Stimulated activated CD4-positive, alpha-beta T cell treated with anti-CD3 and anti-CD28 coated beads, Interleukin-15, amount 100 ng/mL, for 24 hours (primary cell): ENCODE data around the gene HDHD5.
"Not testable (repeated sequence)": the region's sequence is repeated elsewhere in the genome, so short reads cannot be mapped to it uniquely, and the experiment has no call there.

Experiments used
- DNase-seq: peaks from one replicate; pipeline ENCODE4 v3.0.0-alpha.2; 2020

The HDHD5 gene

DNA sequence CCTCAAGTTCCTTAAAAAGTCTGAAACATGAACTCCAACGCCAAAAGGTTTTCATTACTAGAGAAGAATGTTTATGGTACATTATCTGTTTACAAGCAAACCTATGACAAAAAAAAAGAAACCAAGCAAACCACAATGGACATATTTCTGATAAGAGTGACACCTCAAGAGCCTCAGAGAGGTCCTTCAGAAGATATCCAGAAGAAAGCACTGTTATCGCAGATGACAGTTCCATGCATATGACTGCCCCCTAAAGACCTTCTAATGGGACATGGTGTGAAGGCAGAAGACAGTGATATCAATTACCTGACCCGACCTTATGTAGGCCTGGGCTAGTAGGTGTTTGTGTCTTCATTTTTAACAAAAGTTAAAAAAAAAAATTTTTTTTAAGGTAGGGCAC lies 3.1 kb downstream of the HDHD5 start:
- no peak for DNase-seq

DNA sequence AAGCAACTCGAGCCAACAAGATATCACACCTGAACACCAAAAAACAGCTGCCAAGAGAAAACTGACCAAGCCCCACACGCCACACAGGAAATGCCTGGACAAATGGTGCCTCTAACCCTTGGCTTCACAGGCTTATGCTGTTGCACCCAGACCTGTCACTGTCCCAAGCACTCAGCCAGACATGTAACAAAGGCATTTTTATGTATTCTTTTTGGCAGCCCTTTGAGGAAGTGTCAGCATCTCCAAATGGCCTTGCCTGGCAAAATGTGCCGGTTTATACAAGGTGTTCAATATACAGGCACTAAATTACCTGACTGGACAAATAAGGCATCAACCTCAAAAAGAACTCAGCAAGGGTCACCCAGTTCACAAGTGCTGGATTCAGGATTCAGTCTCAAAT lies 6.1 kb downstream of the HDHD5 start:
- no peak for DNase-seq

DNA sequence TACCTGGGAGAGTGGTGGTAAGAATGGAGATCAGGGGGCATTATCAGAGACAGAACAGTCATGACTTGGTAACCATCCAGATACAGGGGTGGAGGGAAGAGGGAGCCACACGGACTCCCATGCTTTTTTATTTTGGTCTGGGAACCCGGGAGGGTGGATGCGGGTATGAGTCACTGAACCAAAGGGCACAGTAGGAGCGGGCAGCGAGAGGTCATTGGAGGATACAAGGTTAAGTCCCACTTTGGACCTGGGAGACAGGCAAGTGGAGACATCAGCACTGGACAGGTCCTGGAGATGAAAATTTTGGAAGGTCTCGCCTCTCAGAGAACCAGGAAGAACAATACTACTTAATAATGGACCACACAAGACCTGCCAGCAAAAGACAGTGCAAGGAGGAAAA lies 6.7 kb downstream of the HDHD5 start:
- no peak for DNase-seq

DNA sequence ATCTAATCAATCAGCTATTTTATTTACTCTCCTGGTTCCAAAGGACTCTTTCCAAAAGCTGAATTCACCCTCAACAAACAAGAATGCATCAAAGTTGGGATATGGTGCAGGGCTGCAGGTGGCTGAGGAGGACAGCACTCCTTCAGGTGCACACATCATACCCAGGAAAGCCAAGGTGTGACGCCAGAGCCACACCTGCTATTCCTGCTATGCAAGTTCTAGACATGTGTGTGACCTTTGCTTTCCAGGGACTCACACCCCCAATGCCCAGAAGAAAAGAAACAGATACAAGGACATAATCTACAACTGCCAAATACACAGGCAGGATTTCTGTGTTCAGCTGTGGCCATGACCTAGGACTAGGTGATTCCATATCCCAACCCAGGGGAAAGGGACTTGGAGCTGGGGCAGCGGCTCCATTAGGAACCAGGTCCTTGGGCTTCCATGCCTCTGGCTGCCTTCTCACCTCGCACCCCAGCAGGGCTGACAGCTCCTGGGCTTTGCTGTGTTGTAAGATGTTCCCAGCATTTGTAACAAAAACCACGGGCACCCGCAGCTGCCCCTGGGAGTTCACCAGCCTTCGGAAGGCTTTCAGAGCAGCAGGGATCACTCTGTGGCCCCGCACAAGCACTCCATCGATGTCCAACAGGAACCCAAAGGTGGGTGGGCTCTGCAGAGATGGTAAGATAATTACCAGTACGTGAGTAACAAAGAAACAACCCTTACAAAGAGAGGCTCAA lies 9.8 kb downstream of the HDHD5 start:
- no peak for DNase-seq

DNA sequence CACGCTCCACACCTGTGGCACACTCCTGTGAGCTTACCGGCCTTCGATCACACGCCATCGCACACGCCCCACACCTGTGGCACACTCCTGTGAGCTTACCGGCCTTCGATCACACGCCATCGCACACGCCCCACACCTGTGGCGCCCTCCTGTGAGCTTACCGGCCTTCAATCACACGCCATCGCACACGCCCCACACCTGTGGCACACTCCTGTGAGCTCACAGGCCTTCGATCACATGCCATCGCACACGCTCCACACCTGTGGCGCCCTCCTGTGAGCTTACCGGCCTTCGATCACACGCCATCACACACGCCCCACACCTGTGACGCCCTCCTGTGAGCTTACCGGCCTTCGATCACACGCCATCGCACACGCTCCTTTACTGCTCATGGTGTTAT lies 11.6 kb downstream of the HDHD5 start:
- DNase-seq: not testable (repeated sequence)

DNA sequence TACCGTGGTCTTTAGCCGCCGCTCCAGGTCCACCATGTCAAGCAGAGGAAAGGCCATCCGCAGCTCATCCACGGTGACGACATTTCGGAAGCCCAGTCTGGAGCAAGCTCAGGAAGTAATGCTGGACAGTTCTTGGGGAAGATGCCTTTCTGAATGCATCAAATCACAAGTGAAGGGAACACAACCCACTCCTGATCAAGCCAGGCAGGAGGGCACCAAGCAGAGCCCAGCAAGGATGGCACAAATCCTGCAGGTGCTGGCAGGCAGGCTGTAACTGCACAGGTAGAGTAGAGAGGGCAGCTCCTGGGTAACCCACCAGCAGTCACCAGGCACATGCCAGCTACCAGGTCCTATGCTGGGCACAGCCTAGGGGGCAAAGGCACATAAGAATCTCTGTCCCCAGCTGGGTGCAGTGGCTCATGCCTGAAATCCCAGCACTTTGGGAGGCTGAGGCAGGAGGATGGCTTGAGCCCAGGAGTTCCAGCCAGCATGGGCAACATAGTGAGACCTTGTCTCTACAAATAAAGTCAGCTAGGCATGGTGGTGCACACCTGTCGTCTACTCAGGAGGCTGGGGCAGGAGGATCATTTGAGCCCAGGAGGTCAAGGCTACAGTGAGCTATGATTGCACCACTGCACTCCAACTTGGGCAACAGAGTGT lies 13.9 kb downstream of the HDHD5 start:
- no peak for DNase-seq

DNA sequence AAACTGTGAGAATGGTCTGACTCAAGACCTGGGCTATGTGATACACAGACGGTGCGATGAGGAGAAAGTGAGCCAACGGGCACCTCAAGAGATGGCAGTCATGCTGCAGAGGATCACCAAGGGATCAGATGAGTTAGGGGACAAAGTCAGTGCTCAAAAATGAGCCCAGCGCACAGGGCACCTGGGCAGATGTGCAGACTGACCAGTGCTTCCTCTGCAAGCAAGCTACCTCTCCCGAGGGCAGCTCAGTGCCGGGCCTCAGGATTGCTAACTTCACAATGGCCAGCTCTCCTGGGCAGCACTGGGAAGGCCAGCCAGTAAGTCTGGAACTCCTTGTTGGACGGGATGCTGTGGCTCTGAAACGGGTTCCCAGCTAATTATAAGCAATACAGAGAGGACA lies 15.3 kb downstream of the HDHD5 start:
- no peak for DNase-seq

DNA sequence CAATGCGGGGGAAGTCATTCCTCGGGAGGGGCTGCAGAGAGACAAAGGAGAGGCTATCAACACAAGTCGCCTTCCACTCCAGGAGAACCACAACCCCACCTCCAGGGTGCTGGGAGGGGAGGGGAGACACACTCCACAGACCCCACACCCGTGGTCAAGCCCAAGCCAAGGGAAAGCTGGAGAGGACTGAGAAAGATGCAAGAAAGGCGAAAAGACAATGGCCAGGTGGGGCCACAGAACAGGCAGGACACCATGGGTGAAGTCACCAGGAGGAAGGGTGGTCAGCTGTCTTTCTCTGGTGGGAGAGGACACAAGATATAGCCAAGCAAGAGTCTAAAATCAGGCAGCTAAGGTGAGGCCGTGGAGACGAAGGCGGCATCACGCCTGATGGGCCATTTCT lies 16.0 kb downstream of the HDHD5 start:
- no peak for DNase-seq

DNA sequence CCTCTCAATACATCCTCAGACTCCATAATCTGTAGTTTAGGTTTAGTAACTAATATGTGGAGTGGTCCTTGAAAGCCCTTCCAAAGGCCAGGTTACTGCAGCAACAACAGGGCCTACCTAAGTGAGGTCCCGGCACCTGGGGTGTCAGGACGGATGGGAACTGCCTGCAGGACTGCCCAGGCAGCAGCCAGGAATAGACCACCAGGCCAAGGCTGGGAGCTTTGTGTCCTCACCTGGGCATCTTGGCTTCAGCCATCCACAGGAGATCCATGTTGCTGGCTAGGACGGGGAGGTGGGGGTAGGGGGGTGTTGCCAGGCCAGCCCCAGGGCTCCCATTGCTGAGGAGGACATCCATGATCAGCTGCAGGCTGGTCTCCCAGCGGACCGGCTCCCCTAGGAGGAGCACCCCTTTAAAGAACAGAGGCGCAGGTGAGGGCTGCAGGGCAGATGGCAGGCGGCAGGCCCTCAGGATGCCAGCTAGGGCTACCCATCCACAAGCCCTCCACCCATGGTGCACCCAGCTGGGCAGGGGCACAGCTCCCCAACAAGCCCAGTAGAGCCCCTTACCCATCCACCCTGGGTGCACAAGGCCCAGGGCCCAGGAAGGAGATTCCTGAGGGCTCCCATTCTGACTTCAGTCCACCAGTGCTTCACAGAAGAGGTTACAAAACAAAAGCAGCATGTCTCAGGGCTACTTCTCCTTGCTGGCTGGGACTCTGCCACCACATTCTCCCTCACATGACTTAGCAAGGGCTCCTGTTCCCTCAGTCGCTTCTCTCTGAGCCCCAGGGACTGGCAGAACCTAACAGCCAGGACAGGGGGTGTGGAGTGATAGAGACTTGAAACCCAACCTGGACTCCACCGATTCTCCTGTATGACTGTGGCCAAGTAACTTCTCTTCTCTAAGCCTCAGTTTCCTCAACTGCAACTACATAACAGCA lies 18.0 kb downstream of the HDHD5 start:
- no peak for DNase-seq

DNA sequence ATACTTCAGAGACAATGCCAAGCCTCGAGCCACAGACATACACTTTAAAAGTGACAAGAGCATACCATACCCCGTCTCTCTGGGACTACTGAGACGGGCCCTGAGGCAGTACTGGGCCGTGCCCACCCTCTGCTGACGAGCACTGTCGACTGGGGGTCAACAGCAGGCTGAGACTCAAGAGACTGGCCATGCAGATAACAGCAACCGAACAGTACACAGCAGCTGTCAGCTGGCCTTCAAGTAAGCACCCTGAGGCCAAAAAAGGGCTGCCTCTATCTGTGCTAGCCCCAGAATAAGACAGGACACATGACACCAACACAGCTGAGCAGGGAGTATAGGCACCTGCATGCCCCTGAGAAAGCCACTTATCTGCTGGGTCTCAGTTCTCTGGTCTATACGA lies 19.1 kb downstream of the HDHD5 start:
- DNase-seq: no peak

DNA sequence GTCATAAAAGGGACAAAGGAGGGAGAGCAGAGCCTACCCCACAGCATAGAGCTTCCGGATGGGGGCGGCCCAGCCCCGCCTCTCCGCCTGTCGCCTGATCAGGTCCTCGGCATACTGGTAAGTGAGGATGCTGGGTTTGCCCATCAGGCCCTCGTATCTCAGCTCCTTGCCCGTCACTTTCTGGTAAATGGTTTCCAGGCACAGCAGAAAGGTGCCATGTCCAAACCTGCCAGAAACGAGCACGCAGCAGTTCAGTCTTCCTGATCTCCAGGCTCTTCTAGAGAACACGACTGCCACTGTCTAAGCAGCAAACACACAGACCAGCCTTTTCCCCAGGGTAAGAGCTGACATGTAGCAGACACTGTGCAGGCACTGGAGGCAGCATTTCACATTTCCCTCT lies 20.6 kb downstream of the HDHD5 start:
- no peak for DNase-seq

DNA sequence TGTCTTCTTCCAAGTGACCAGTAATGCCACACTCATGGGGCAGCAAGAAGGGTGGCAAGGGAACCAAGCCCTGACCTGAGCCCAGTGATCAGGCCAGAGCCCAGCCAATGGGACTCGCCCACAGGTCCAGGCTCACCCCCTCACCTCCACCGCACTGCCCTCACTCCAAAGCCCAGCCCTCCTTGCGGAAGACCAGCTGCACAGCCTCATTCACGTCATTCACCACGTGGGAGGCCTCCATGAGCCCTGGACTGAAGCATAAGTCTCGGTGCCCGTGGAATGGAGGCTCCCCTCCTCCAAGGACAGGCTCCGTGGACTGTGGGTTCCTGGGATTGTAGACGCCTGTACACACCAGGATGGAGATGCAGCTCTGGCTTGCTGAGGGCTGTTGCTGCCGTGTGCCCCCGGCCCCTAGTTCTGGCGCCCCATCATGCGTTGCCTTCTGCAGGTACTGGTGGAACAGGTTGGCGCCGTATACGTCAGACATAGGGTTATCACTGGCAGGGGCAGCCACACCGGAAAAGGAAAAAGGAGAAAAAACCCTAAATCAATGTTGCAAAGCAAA lies 21.1 kb downstream of the HDHD5 start:
- no peak for DNase-seq

DNA sequence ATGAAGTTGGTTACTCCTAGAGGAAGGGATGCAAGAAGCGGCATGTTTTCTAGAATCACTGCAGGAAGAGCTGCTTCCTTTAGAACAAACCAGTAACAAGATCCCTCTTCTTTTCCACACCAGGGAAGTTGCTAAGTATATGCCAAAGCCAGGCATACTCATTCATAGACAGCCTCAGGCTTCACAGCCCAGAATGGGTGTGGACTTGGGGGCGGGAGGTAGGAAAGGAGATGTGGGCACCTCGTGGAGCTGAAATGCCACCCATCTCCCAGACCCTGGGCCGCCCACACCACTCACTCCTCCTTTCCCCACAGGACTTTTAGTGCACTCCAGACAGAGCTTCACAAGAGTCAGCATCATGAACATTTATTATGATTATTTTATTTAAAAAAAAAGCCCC lies 21.9 kb downstream of the HDHD5 start:
- no peak for DNase-seq

DNA sequence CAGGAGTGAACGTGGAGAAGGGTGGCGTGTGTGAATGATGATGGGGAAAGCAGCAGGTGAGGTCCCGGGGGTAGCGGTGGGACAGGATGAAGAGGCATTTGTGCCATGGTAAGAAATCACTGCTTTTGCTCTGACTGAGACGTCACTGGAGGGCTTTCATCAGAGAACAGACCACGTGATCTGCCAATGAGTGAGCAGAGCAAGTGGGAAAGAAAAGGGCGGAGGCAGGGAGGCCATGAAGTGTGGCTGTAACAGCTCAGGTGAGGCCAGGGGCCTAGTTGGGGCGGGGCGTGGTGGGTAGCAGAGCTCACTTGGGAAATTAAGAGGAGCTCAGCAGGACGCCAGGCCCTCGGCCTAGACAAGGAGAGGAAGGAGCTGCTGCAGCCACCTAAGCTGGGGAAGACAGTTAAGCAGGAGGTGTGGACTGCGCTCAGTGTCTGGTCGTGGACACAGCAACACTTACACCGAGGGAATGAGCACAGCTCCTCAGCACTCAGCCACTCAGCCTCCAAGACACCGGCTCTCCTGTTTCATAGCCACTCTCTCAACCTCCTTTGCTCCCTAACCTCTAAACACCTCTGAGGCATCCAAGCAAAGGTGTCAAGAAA lies 23.8 kb downstream of the HDHD5 start:
- DNase-seq: no peak

DNA sequence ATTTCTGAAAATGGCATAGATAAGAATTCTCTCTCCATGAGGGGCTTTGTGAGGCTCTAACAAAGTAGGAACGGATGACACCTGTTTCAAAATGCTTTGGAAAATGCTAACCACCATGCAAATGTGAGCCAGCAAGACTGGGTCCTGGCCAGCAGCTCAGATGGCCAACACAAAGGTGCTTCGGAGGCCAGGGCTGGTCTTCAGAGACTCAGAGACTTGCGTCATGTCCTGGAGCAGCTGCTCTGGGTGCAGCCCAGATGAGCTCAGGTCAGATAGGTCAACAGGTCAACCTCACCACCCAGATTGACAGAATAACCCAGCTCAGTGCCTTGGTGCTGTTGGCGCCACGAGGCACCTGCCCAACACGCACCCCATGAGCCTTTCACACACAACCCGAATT lies 25.9 kb downstream of the HDHD5 start:
- DNase-seq: no peak

DNA sequence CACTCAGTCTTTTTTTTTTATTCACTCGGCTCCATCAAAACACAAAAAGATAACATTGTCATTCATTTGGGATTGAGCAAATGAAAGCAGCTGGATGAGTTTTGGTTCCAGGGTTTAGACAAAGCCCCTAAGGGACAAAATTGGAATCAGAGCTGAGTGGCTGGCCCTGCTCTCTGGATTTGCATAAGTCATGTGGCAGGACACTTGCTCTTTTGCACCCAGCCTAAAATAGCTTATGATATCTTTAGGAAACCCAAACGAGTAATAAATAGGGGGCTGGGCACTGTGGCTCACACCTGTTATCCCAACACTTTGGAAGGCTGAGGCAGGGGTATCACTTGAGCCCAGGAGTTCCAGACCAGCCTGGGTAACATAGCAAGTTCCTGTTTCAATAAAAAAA lies 27.0 kb downstream of the HDHD5 start:
- DNase-seq: no peak

DNA sequence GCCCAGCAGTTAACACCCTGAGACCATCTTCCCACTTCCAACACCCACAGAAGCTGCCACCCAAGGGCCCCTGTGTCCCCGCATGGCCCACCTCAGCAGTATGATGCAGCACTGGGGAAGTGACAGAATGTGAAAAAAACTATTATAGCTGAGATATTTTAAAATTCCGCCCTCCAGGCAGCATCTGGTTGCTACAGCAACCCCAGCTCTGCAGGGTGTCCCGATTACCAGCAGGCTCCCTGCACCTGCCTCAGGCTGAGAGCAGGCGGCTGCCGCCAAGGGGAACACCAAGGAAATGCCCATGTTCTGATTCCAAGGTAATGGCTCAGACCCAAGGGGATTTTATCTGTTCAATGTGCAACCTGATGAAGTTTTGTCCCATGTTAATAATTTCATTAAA lies 27.4 kb downstream of the HDHD5 start:
- DNase-seq: no peak

DNA sequence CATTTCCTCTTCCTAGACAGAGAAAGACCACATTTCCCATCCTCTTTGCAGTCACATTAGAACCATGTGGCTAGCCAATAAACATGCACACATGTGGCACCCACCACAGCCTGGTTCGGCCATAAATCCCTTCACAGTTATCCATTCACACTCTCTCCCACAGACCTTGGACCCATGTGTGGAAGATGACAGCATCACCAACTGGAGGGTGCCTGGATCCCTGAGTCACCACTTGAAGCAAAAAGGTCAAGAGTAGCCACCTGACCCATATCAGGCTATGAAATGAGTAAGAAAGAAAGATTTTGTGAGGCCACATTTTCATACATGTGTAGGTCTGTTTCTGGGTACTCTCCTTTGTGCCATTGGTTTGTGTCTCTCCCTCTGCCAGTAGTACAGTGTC lies 28.9 kb downstream of the HDHD5 start:
- no peak for DNase-seq

DNA sequence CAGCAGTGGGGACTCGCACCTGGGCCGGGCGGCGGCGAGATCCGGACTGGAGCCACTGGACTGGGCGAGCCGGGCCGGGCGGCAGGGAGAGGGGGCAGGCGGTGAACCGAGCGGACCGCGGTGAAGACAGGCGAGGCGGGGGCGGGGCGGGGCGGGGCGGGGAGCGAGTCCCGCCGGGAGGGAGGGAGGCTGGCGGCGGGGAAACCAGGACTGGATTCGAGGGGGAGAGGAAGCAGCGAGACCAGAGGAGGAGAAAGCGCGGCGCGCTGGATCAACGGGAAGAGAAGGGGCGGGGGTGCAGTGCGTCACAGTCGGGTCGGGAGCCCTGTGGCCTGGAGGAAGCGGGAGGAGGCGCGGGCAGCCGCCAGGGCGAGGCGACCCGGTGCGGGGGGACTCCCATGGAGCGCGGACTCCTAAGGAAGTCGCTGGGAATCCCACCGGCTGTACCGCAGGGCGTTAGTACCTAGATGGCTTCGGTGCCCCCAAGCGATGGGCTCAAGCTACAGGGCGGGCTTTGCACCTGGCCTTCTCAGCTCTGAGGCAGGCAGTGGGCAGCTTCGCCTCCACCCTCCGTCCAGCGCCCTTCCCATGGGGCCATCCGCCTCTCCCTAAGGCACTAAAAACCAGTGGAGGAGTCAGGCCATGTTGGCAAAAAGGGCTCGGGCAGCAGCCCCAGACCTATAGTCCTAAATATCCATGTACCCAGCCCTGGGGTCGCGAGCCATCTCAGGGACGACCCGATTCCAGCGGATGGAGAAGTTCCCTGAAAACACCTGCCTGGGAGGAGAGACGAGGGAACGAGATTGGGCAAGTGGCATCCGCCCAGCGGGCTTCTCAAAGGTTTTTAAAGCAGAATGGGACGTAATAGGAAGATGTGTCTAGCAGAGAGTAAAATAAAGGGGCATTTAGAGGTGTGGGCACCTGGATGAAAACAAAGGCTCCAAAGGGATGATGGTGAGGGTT lies 37.6 kb downstream of the HDHD5 start, which contains the start of gene TMEM121B:
TSS of gene TMEM121B (minus strand) at position 128 of the 963 bp plus-strand sequence. CDS start 233 bp downstream, outside the sequence.
- DNase-seq: peak; percentile 58

DNA sequence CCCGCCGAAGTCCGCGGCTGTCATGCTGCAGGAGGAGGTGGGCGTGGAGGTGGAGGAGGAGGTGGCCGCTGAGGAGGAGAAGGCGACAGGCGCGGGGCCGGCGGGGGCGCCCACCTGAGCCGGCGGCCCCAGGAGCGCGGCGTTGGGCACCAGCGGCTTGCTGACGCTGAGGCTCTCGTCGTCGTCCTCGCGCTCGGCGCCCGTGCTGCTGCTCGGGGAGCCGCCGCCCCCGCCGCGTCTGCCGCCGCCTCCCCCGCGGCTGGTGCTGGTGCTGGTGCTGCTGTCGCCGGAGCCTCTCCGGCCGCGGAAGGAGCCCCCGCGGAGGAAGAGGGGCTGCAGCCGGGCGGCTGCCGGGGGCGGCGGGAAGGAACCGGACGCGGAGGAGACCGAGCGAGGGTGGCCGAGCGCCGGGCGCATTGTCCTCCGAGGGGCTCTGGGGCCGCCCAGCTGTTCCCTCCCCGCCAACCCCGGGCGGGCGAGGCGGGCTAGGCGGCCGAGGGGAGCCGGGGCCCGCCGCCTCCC lies 38.3 kb downstream of the HDHD5 start:
- peak; percentile 44 for DNase-seq

DNA sequence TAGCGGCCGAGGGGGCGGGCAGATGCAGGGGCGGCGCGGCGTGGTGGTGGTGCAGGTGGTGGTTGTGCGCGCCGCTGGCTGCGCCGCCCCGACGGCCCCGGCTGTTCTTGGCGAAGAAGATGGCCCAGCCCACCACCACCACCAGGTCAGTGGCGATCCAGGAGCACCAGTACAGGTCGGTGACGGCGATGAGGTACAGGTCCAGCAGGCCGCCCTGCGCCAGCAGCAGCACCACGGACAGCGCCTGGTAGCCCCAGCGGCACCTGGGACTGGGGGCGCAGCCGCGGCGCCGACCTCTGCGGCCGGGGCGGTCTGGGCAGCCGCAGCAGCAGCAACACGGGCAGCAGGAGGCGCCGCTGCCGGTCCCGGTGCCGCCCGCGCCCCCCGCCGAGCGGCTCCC lies 38.8 kb downstream of the HDHD5 start:
- peak; percentile 68 for DNase-seq
